ENCODE measurements around the gene MAP7D1.

The MAP7D1 gene

DNA sequence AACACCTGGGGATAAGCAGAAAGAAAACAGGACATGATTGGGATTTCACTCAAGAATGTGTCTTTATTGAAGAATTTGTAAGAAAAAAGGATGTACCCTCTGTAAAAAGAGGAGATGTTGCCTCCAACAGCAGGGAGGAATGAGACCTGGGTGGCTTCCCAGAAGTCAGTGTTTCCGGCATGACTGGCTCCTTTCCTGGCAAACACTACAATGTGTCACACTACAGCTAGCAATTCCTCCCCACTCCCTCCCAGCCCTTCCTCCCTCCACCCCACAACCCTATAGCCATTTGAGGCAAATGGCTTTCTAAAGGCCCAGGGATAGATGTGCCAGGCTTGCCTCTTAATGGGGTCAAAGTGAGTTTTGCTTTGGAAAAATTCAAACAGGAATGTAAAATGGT, 19.4 kb upstream of the MAP7D1 start:
- no peak overlapping the region for H3K27ac ChIP-seq
- TF ChIP-seq, protein P1, sequence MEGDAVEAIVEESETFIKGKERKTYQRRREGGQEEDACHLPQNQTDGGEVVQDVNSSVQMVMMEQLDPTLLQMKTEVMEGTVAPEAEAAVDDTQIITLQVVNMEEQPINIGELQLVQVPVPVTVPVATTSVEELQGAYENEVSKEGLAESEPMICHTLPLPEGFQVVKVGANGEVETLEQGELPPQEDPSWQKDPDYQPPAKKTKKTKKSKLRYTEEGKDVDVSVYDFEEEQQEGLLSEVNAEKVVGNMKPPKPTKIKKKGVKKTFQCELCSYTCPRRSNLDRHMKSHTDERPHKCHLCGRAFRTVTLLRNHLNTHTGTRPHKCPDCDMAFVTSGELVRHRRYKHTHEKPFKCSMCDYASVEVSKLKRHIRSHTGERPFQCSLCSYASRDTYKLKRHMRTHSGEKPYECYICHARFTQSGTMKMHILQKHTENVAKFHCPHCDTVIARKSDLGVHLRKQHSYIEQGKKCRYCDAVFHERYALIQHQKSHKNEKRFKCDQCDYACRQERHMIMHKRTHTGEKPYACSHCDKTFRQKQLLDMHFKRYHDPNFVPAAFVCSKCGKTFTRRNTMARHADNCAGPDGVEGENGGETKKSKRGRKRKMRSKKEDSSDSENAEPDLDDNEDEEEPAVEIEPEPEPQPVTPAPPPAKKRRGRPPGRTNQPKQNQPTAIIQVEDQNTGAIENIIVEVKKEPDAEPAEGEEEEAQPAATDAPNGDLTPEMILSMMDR (conservative IDR thresholded peaks at IDR 0.05), result no peak

DNA sequence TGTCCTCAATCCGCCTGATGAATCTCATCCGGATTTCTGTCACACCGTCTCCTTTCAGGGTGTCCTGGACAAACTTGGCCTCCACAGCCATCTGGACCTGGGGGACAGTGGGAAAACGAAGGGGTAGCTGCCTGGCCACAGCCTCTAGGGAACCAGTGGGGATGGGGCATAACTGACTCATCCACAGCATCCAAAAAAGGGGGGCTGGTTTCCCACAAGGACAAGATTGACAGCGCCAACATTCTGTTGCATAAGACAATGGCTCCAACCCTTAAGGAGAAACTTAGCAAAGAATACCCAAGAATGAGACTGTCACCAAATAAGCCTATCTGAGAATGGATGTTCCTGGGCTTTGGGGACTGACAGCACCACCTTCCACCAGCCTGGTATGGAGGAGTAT, 18.7 kb upstream of the MAP7D1 start:
- no peak overlapping the region for H3K27ac ChIP-seq

DNA sequence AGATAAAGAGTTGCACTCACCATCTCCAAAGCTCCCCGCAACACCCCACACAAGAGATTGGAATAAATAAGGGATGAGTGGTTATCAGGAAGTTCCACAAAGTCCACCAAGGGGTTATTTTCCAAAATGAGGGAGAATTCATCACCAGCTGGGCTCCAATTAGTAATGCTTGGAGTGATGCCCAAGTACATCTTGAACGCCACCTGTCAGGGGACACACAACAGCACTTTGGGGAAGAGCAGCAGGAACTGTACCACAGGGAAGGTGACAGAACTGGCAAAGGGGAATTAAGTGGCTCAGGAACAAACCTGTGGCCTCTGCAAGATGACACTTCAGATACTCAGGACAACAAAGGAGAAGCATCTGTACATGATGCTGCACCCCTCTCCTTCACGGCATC, 18.2 kb upstream of the MAP7D1 start:
- TF ChIP-seq, protein P1 (conservative IDR thresholded peaks at IDR 0.05), result no peak
- no peak overlapping the region for H3K27ac ChIP-seq

More for the DNA sequence above, 18.7 kb upstream of the MAP7D1 start:
- TF ChIP-seq, protein P1 (conservative IDR thresholded peaks at IDR 0.05), result no peak

DNA sequence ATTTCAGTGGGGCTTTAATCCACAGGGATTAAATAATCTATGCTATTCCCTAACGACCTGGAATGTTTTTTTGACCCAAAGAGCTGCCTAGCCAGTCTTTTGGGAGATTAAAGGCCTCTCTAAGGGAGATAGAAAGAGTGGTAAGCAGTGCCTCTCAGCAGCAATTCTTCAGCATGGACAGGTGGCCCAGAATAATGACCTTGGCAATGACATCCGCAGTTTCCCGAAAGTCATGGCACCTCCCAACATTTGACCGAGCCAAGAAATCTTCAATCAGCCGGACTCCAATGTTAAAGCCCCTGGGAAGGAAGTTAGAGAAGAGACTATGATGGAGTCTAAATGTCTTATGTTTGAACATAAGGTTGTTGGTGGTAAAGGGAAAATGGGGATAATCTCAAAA, 16.4 kb upstream of the MAP7D1 start:
- no peak overlapping the region for H3K27ac ChIP-seq
- TF ChIP-seq, protein P1 (conservative IDR thresholded peaks at IDR 0.05), result no peak

DNA sequence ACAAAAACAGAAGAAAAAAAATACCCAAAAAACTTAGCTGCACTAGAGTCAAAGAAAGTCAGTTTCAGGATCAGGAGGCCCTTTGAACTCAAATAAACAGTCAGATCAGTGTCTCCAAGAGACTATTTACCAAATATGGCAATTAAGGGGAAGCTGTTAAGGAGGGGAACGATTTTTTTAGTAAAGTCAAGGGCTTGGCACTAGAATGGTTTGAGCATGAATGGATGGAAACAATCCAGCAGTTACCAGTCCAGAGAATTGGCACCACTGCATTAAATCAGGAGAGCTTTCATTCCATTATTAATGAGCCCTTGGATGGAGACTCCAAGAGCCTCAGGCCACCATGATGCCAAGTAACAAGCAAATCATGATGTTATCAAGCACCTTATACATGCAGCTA, 13.8 kb upstream of the MAP7D1 start:
- H3K27ac ChIP-seq, result no peak overlapping the region
- TF ChIP-seq, protein P1 (conservative IDR thresholded peaks at IDR 0.05), result no peak

DNA sequence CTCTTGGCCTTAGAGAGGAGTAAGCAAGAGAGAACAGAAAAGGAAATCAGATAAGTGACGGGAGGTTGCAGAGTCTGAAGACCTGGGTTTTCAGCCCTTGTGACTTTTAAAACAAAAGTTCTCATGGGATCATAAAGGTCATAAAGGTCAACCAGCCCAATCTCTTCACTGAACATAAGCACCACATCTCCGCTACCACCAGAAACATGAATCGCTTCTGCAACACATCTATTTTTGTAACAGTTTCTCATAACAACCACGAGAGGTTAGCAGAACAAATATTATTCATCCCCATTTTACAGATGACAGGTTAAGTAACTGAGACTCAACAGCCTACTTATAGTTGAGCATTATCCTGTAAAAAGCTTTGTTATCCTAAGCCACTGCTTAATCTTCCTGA, 12.5 kb upstream of the MAP7D1 start:
- TF ChIP-seq, protein P1 (conservative IDR thresholded peaks at IDR 0.05), result no peak
- H3K27ac ChIP-seq, result no peak overlapping the region

DNA sequence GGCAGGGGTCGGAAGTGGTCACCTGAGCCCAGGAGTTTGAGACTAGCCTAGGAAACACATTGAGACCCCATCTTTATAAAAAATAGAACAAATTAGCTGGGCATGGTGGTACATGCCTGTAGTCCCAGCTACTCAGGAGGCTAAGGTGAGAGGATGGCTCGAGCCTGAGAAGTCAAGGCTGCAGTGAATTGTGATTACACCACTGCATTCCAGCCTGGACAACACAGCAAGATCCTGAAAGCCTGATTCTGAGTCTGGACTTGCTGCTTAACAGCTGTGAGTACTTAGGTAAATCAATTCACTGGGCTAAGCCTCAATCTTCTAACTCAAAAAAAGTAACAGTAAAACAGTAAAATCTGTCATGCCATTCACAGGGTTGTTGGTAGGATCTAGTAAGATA, 11.5 kb upstream of the MAP7D1 start:
- H3K27ac ChIP-seq, result no peak overlapping the region
- TF ChIP-seq, protein P1 (conservative IDR thresholded peaks at IDR 0.05), result no peak

DNA sequence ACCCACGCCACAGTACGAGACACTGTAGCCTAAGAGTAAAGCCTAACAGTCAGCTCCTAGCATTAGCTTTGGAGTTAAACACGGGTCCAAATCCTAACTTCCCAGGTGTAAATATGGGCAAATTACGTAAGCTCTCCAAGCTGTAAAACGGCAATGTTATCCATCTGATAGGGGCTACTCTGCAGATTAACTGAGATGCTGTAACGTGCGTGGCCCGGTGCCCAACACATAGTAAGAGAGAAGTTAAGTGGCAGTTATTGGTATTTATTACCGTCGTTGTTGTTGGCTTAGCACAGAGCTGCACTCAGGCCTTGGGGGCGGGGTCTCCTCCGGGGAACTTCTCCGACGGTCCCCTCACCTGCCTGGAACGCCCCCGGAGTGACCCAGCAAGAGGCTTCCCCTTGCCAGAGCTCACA, 7.1 kb upstream of the MAP7D1 start:
- TF ChIP-seq, protein P1 (conservative IDR thresholded peaks at IDR 0.05), result no peak
- H3K27ac ChIP-seq, result peak overlapping the region; percentile 80
